Activated CD4-positive, CD25-positive, alpha-beta regulatory T cell (primary cell): ENCODE results near the gene ADA.

Source experiments
- DNase-seq, 4 experiments: peaks; one replicate each; lab custom pipeline; 2025; lab: John Stamatoyannopoulos, UW

ADA gene

GRCh38 chr20:44624152-44624551, 27.3 kb downstream of the ADA start:
- no peak for DNase-seq

GRCh38 chr20:44622501-44623270, 28.8 kb downstream of the ADA start:
- DNase-seq = no peak

GRCh38 chr20:44621939-44622338, 29.6 kb downstream of the ADA start:
- DNase-seq = no peak

- DNase-seq = no peak
Observed at GRCh38 chr20:44621325-44621724, 30.2 kb downstream of the ADA start.

GRCh38 chr20:44620030-44620429, 31.5 kb downstream of the ADA start:
- DNase-seq = no peak

- no peak for DNase-seq
Observed at GRCh38 chr20:44619294-44619693, 32.2 kb downstream of the ADA start.

GRCh38 chr20:44618318-44618731, 33.2 kb downstream of the ADA start:
- no peak for DNase-seq

- DNase-seq = no peak
Observed at GRCh38 chr20:44616604-44616964, 34.9 kb downstream of the ADA start.

- no peak for DNase-seq
Observed at GRCh38 chr20:44615876-44616603, 35.5 kb downstream of the ADA start.

- no peak for DNase-seq
Observed at GRCh38 chr20:44615169-44615791, 36.2 kb downstream of the ADA start.

- DNase-seq = no peak
Observed at GRCh38 chr20:44614525-44614924, 37.0 kb downstream of the ADA start.

GRCh38 chr20:44613575-44613974, 37.9 kb downstream of the ADA start:
- no peak for DNase-seq

- DNase-seq = no peak
Observed at GRCh38 chr20:44610313-44610962, 41.1 kb downstream of the ADA start.

- DNase-seq = peak; percentile 57 to 82 (median 68)
Observed at GRCh38 chr20:44609516-44610312, 41.8 kb downstream of the ADA start.

- DNase-seq = no peak
Observed at GRCh38 chr20:44609006-44609515, 42.4 kb downstream of the ADA start.

GRCh38 chr20:44606725-44607441, 44.6 kb downstream of the ADA start:
- no peak for DNase-seq

GRCh38 chr20:44603327-44603726, 48.2 kb downstream of the ADA start:
- DNase-seq = no peak

GRCh38 chr20:44601801-44602204, 49.7 kb downstream of the ADA start:
- no peak for DNase-seq

GRCh38 chr20:44601236-44601671, 50.2 kb downstream of the ADA start:
- DNase-seq = no peak

GRCh38 chr20:44600758-44601201, 50.7 kb downstream of the ADA start:
- no peak for DNase-seq

- DNase-seq = no peak
Observed at GRCh38 chr20:44600301-44600700, 51.2 kb downstream of the ADA start.
